Upper lobe of left lung (tissue), 4 donors: ENCODE measurements around the gene CLASP1.

Experiments
- CTCF ChIP-seq, 6 experiments: fragments of 450-650 bp in 4 of 6; fragments of 200-600 bp in 2 of 6; sonication (generic) in 2 of 6; IDR thresholded peaks; one replicate each; pipeline ENCODE4 v1.5.1; 2016 to 2019; ENCODE audit warnings: antibody characterized with exemption in 6 of 6
- EP300 ChIP-seq, 4 donors: sonication (generic); formaldehyde crosslinking; IDR thresholded peaks; one replicate each; pipeline ENCODE4 v1.5.1; 2017; ENCODE audit warnings: antibody characterized with exemption in 4 of 4, control low read depth in 2 of 4
- POLR2A ChIP-seq, 4 donors: fragments of 450-650 bp; IDR thresholded peaks; one replicate each; pipeline ENCODE4 v1.5.1; 2016 to 2017; ENCODE audit warnings: antibody characterized with exemption in 4 of 4, mild to moderate bottlenecking in 2 of 4
- POLR2AphosphoS5 ChIP-seq, 2 donors: sonication (generic); formaldehyde crosslinking; IDR thresholded peaks; one replicate each; pipeline ENCODE4 v1.5.1; 2017; ENCODE audit warnings: antibody characterized with exemption in 2 of 2

- no peak for TF ChIP-seq CTCF (IDR thresholded peaks at IDR 0.05)
- no peak for TF ChIP-seq POLR2A (IDR thresholded peaks at IDR 0.05)
- TF ChIP-seq EP300 (IDR thresholded peaks at IDR 0.05) = no peak
- no peak for TF ChIP-seq POLR2AphosphoS5 (IDR thresholded peaks at IDR 0.05)
Measured at GRCh38 chr2:121643877-121644276, 5.4 kb downstream of the CLASP1 start.
